GM18502 (cell line): ENCODE data around the gene AUTS2.

ENCODE experiments used
- ATAC-seq: cut with Tn5 transposase; IDR thresholded peaks from one replicate; pipeline ENCODE4 v1.9.1; 2021; ENCODE audit warnings: mild to moderate bottlenecking; ENCODE audit not compliant: unreplicated experiment, poor library complexity

The AUTS2 gene

GRCh38 chr7:70301673-70302185, 703.5 kb downstream of the AUTS2 start:
- no peak for ATAC-seq

GRCh38 chr7:70303309-70303708, 705.0 kb downstream of the AUTS2 start:
- ATAC-seq, result no peak

GRCh38 chr7:70303780-70304179, 705.5 kb downstream of the AUTS2 start:
- ATAC-seq, result no peak

- no peak for ATAC-seq
Observed at GRCh38 chr7:70306173-70306572, 707.9 kb downstream of the AUTS2 start.

GRCh38 chr7:70307544-70308106, 709.4 kb downstream of the AUTS2 start:
- ATAC-seq, result no peak

GRCh38 chr7:70312336-70312735, 714.1 kb downstream of the AUTS2 start:
- ATAC-seq, result no peak

GRCh38 chr7:70313271-70313670, 715.0 kb downstream of the AUTS2 start:
- ATAC-seq, result no peak

GRCh38 chr7:70313687-70314086, 715.4 kb downstream of the AUTS2 start:
- ATAC-seq, result no peak

GRCh38 chr7:70314221-70314620, 715.9 kb downstream of the AUTS2 start:
- no peak for ATAC-seq

GRCh38 chr7:70316745-70317144, 718.5 kb downstream of the AUTS2 start:
- no peak for ATAC-seq

GRCh38 chr7:70317356-70317755, 719.1 kb downstream of the AUTS2 start:
- no peak for ATAC-seq

GRCh38 chr7:70318511-70318910, 720.2 kb downstream of the AUTS2 start:
- no peak for ATAC-seq

- no peak for ATAC-seq
Observed at GRCh38 chr7:70319057-70319456, 720.8 kb downstream of the AUTS2 start.

GRCh38 chr7:70321016-70321590, 722.8 kb downstream of the AUTS2 start:
- ATAC-seq, result no peak

- no peak for ATAC-seq
Observed at GRCh38 chr7:70322856-70323255, 724.6 kb downstream of the AUTS2 start.

GRCh38 chr7:70325509-70326101, 727.3 kb downstream of the AUTS2 start:
- ATAC-seq, result no peak

- no peak for ATAC-seq
Observed at GRCh38 chr7:70334295-70334694, 736.0 kb downstream of the AUTS2 start.

GRCh38 chr7:70334871-70335270, 736.6 kb downstream of the AUTS2 start:
- no peak for ATAC-seq

GRCh38 chr7:70336536-70336935, 738.3 kb downstream of the AUTS2 start:
- no peak for ATAC-seq

- ATAC-seq, result no peak
Observed at GRCh38 chr7:70338015-70338414, 739.7 kb downstream of the AUTS2 start.

GRCh38 chr7:70340236-70340635, 742.0 kb downstream of the AUTS2 start:
- ATAC-seq, result no peak

- ATAC-seq, result no peak
Observed at GRCh38 chr7:70341446-70341845, 743.2 kb downstream of the AUTS2 start.
